ENCODE measurements around the gene CXCL14. TPM values are rescaled to one million over a fixed set of nuclear protein-coding genes. Genes with fewer than 3 reads are reported as not detected.

The CXCL14 gene
- total and polyA plus RNA-seq, 2 of the 4 experiments (the other 2 are of a cell fraction): not detected

- no peaks in the 10 kb centered on the region for H3K9me1 ChIP-seq (ENCODE audit: insufficient read depth, low read length)
- H4K91ac ChIP-seq (ENCODE audit: insufficient read depth, low read depth, low read length): no peak overlapping the region
- no peak overlapping the region for H2BK15ac ChIP-seq (ENCODE audit: low read depth, low read length)
- ChIA-PET CTCF (no interaction called here), POLR2A (ENCODE audit: unreplicated experiment) (no interaction called here)
- peaks cover 11% of the 10 kb centered on the region for H3K27me3 ChIP-seq (ENCODE audit: control insufficient read depth, insufficient read depth, low read length)
- H2AFZ ChIP-seq (replicated peaks; ENCODE audit: low read length, poor library complexity): no peak overlapping the region
- no peak overlapping the region for H2BK5ac ChIP-seq (ENCODE audit: low read depth, low read length, poor library complexity, severe bottlenecking)
- no peak overlapping the region for H3K4me3 ChIP-seq (ENCODE audit: insufficient read depth, low read depth, low read length)
- dilution Hi-C loops (cut with HindIII; ENCODE audit: low sequenced_read_pairs, unreplicated experiment): no loop called here
- no peak overlapping the region for H4K5ac ChIP-seq (ENCODE audit: low read depth, low read length)
- BruUV-seq (replicated peaks): no TSS peak
- no peaks in the 10 kb centered on the region for H3K4me1 ChIP-seq (ENCODE audit: control insufficient read depth, insufficient read depth, low read length)
- no peaks in the 10 kb centered on the region for H4K20me1 ChIP-seq (ENCODE audit: insufficient read depth, low read length)
- H3K14ac ChIP-seq (replicated peaks; ENCODE audit: low read depth, low read length): no peak overlapping the region
- H3K36me3 ChIP-seq (ENCODE audit: control insufficient read depth, insufficient read depth, low read length): no peaks in the 10 kb centered on the region
- H4K8ac ChIP-seq (ENCODE audit: low read depth in 2 of 2, low read length in 2 of 2): no peak overlapping the region
- no peak overlapping the region for H3K4ac ChIP-seq (ENCODE audit: low read depth, low read length)
- no peak overlapping the region for H3K9ac ChIP-seq (ENCODE audit: low read depth, low read length)
- no peak for DNase-seq
- no peak overlapping the region for H3K18ac ChIP-seq (ENCODE audit: low read depth, low read length)
- H2BK120ac ChIP-seq (ENCODE audit: low read depth, low read length): no peak overlapping the region
- ATAC-seq (ENCODE audit: low read depth): no peak
- intact Hi-C loops (cut with micrococcal nuclease): no loop called here
- H2BK20ac ChIP-seq (ENCODE audit: low read depth, low read length): no peak overlapping the region
- TF ChIP-seq CTCF (conservative IDR thresholded peaks at IDR 0.05; ENCODE audit: low read depth, low read length) (no peak), SMC3 (IDR thresholded peaks at IDR 0.05; ENCODE audit: low read depth, low read length) (no peak), MAZ (IDR thresholded peaks at IDR 0.05; ENCODE audit: borderline replicate concordance, low read depth, low read length) (no peak), POLR2A (IDR thresholded peaks at IDR 0.05; ENCODE audit: low read depth, low read length) (no peak), RCOR1 (IDR thresholded peaks at IDR 0.05; ENCODE audit: insufficient replicate concordance, low read length) (no peak), FOS (IDR thresholded peaks at IDR 0.05; ENCODE audit: low read depth, low read length) (no peak)
- TF ChIP-seq, protein P1, sequence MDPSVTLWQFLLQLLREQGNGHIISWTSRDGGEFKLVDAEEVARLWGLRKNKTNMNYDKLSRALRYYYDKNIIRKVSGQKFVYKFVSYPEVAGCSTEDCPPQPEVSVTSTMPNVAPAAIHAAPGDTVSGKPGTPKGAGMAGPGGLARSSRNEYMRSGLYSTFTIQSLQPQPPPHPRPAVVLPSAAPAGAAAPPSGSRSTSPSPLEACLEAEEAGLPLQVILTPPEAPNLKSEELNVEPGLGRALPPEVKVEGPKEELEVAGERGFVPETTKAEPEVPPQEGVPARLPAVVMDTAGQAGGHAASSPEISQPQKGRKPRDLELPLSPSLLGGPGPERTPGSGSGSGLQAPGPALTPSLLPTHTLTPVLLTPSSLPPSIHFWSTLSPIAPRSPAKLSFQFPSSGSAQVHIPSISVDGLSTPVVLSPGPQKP (IDR thresholded peaks at IDR 0.05; ENCODE audit: borderline replicate concordance, low read depth, low read length): no peak
- no peak overlapping the region for H3K27ac ChIP-seq (ENCODE audit: insufficient read depth, low read length)
- H2AK5ac ChIP-seq (ENCODE audit: low read depth, low read length): no peak overlapping the region
- H3K9me3 ChIP-seq (ENCODE audit: control insufficient read depth, insufficient read depth, low read length): no peaks in the 10 kb centered on the region
- no peak overlapping the region for H2AK9ac ChIP-seq (replicated peaks; ENCODE audit: low read depth, low read length, poor library complexity)
- in situ Hi-C loops (cut with MboI; ENCODE audit: low sequenced_read_pairs): no loop called here
- H3K79me1 ChIP-seq (ENCODE audit: low read depth in 1 of 2, low read length in 2 of 2): no peaks in the 10 kb centered on the region
- no peak overlapping the region for H3K4me2 ChIP-seq (ENCODE audit: low read depth, low read length)
- WGBS, 2 experiments (ENCODE audit: extremely low coverage in 2 of 2, insufficient read length in 1 of 2): no CpG with 5 or more reads among the region's 5 CpGs
- H3K23ac ChIP-seq (ENCODE audit: low read depth, low read length): no peak overlapping the region
- no peak overlapping the region for H3K56ac ChIP-seq (ENCODE audit: extremely low read depth, insufficient read depth, low read length)
These were observed 12.5 kb upstream of the CXCL14 start for GRCh38 chr5:135591277-135591676.

Data from IMR-90 (cell line).